Measurements from ENCODE around the gene FBLN2.
"Not testable (repeated sequence)": the region's sequence is repeated elsewhere in the genome, so short reads cannot be mapped to it uniquely, and the experiment has no call there.

Gene FBLN2

GRCh38 chr3:13548696-13549622, at the start of gene FBLN2:
FBLN2 (plus strand) TSS chr3:13549125; CDS start chr3:13570356, 21,231 bp downstream.
- no peak for DNase-seq (ENCODE audit: low read depth, low spot score)

GRCh38 chr3:13499246-13499645, 49.7 kb upstream of the FBLN2 start:
- DNase-seq (ENCODE audit: low read depth, low spot score): not testable (repeated sequence)

GRCh38 chr3:13500133-13500885, 48.6 kb upstream of the FBLN2 start:
- no peak for DNase-seq (ENCODE audit: low read depth, low spot score)

- no peak for DNase-seq (ENCODE audit: low read depth, low spot score)
Observed at GRCh38 chr3:13501056-13501455, 47.9 kb upstream of the FBLN2 start.

GRCh38 chr3:13501521-13501920, 47.4 kb upstream of the FBLN2 start:
- no peak for DNase-seq (ENCODE audit: low read depth, low spot score)

GRCh38 chr3:13501958-13502790, 46.8 kb upstream of the FBLN2 start:
- no peak for DNase-seq (ENCODE audit: low read depth, low spot score)

GRCh38 chr3:13502791-13503060, 46.2 kb upstream of the FBLN2 start:
- DNase-seq (ENCODE audit: low read depth, low spot score): no peak

- DNase-seq (ENCODE audit: low read depth, low spot score): no peak
Observed at GRCh38 chr3:13504161-13504831, 44.6 kb upstream of the FBLN2 start.

- DNase-seq (ENCODE audit: low read depth, low spot score): no peak
Observed at GRCh38 chr3:13505147-13506130, 43.5 kb upstream of the FBLN2 start.

- DNase-seq (ENCODE audit: low read depth, low spot score): no peak
Observed at GRCh38 chr3:13506239-13506638, 42.7 kb upstream of the FBLN2 start.

GRCh38 chr3:13506680-13507079, 42.2 kb upstream of the FBLN2 start:
- no peak for DNase-seq (ENCODE audit: low read depth, low spot score)

- DNase-seq (ENCODE audit: low read depth, low spot score): no peak
Observed at GRCh38 chr3:13507247-13507569, 41.7 kb upstream of the FBLN2 start.

GRCh38 chr3:13507570-13508339, 41.2 kb upstream of the FBLN2 start:
- DNase-seq (ENCODE audit: low read depth, low spot score): no peak

GRCh38 chr3:13508496-13508895, 40.4 kb upstream of the FBLN2 start:
- no peak for DNase-seq (ENCODE audit: low read depth, low spot score)

GRCh38 chr3:13509059-13509815, 39.7 kb upstream of the FBLN2 start:
- no peak for DNase-seq (ENCODE audit: low read depth, low spot score)

- no peak for DNase-seq (ENCODE audit: low read depth, low spot score)
Observed at GRCh38 chr3:13509816-13510192, 39.1 kb upstream of the FBLN2 start.

GRCh38 chr3:13512451-13512850, 36.5 kb upstream of the FBLN2 start:
- no peak for DNase-seq (ENCODE audit: low read depth, low spot score)

GRCh38 chr3:13513051-13513912, 35.6 kb upstream of the FBLN2 start:
- DNase-seq (ENCODE audit: low read depth, low spot score): no peak
